ENCODE results near the gene CLEC4M. TPM values are rescaled to one million over a fixed set of nuclear protein-coding genes. Genes with fewer than 3 reads are reported as not detected.

Gene CLEC4M
- total and polyA plus RNA-seq, 2 of the 8 experiments (the other 6 are each of a cell fraction or from before 2014, with no cell fraction given), result not detected

GRCh38 chr19:7732045-7732444 is 31.0 kb upstream of the CLEC4M start, which contains the start of gene CLEC4G:
CLEC4G (minus strand) TSS chr19:7732110; CDS start chr19:7732102, 8 bp downstream.
- Histone ChIP-seq H3K27me3 (replicated peaks in 1 of 4; ENCODE audit: control insufficient read depth in 3 of 4, extremely low read depth in 1 of 4, insufficient read depth in 3 of 4, low read length in 3 of 4) (peaks cover 27 to 45% (median 44%) of the 10 kb centered on the region in 4 experiments), H3K4me1 (replicated peaks in 1 of 4; ENCODE audit: control insufficient read depth in 3 of 4, insufficient read depth in 4 of 4, low read length in 3 of 4) (peaks cover 0 to 15% (median 9%) of the 10 kb centered on the region in 4 experiments; a peak in 6 of 7 replicates), H4K8ac (ENCODE audit: extremely low read depth, insufficient read depth, low read length) (peak within 1 kb of the TSS; percentile 44), H3K4me3 (ENCODE audit: extremely low read depth in 1 of 4, insufficient read depth in 2 of 4, low read depth in 3 of 4, low read length in 4 of 4) (peak within 1 kb of the TSS in 1 of 4 experiments; percentile 63; a peak in 2 of 8 replicates), H3K23ac (ENCODE audit: insufficient read length) (no peak within 1 kb of the TSS), H2BK15ac (ENCODE audit: low read length) (no peak within 1 kb of the TSS), H2BK20ac (ENCODE audit: low read length) (no peak within 1 kb of the TSS), H3K9ac (replicated peaks in 1 of 4; ENCODE audit: extremely low read depth in 1 of 4, low read depth in 3 of 4, low read length in 3 of 4) (no peak within 1 kb of the TSS; a peak in 1 of 7 replicates), H2AFZ (ENCODE audit: low read length) (no peak within 1 kb of the TSS), H3K79me1 (ENCODE audit: low read depth, low read length) (no peaks in the 10 kb centered on the region), H4K5ac (ENCODE audit: insufficient read length, low read depth, low read length) (no peak within 1 kb of the TSS), H3K27ac (ENCODE audit: low read depth, low read length) (no peak within 1 kb of the TSS), H3K56ac (replicated peaks; ENCODE audit: insufficient read length, low read depth, low read length) (no peak within 1 kb of the TSS), H2BK120ac (replicated peaks; ENCODE audit: low read depth, low read length) (no peak within 1 kb of the TSS), H3K9me3 (ENCODE audit: insufficient read depth in 2 of 2, low read depth in 1 of 2, low read length in 1 of 2) (no peaks in the 10 kb centered on the region), H3K23me2 (ENCODE audit: low read depth, low read length) (peaks cover 8% of the 10 kb centered on the region; the same call in 1 of the 2 replicates), H4K20me1 (replicated peaks in 1 of 2; ENCODE audit: control insufficient read depth in 1 of 2, insufficient read depth in 2 of 2, low read length in 2 of 2) (peaks cover 0 to 3% of the 10 kb centered on the region in 2 experiments), H3K4ac (replicated peaks; ENCODE audit: insufficient read length, low read depth, low read length) (no peak within 1 kb of the TSS), H2AK5ac (ENCODE audit: low read depth, low read length) (no peak within 1 kb of the TSS), H4K91ac (replicated peaks; ENCODE audit: insufficient read length, low read length) (no peak within 1 kb of the TSS), H2BK5ac (ENCODE audit: low read depth, low read length) (no peak within 1 kb of the TSS), H3K14ac (ENCODE audit: insufficient read length) (no peak within 1 kb of the TSS), H3K4me2 (ENCODE audit: insufficient read depth in 1 of 2, low read depth in 2 of 2, low read length in 2 of 2) (peak within 1 kb of the TSS; percentile 96 to 98; a peak in 2 of 4 replicates), H3K18ac (ENCODE audit: extremely low read depth, low read length) (no peak within 1 kb of the TSS), H3K36me3 (ENCODE audit: control insufficient read depth in 2 of 4, insufficient read depth in 4 of 4, low read length in 3 of 4) (no peaks in the 10 kb centered on the region), H3K79me2 (ENCODE audit: control insufficient read depth in 1 of 2, insufficient read depth in 2 of 2, low read length in 2 of 2) (no peaks in the 10 kb centered on the region), H2BK12ac (ENCODE audit: low read depth, low read length) (no peak within 1 kb of the TSS)
- ChIA-PET POLR2A (ENCODE audit: partially characterized antibody) (no interaction called here), CTCF (ENCODE audit: partially characterized antibody) (interaction anchor here (0.7 kb wide), 1 partner anchor 125 kb away, joined by 5 read pairs; no protein-coding TSS in a partner anchor)
- TF ChIP-seq SP4 (IDR thresholded peaks at IDR 0.05; ENCODE audit: low read length) (no peak), NANOG (IDR thresholded peaks at IDR 0.05; ENCODE audit: insufficient read depth, low read depth, low read length, poor library complexity, severe bottlenecking) (no peak), USF2 (IDR thresholded peaks at IDR 0.05; ENCODE audit: low read length) (no peak), SRF (IDR thresholded peaks at IDR 0.05; ENCODE audit: low read depth, low read length) (no peak), HDAC6 (IDR thresholded peaks at IDR 0.05; ENCODE audit: low read depth, low read length) (no peak)
- DNase-seq (ENCODE audit: low read depth in 1 of 2, low spot score in 2 of 2), result no peak
- no peak for FAIRE-seq
- 90% methylated on average over 9 of the region's 9 CpGs; no CpG with 5 or more reads in 1 of the 2 experiments for WGBS, 2 experiments (ENCODE audit: extremely low coverage in 1 of 2, insufficient coverage in 1 of 2, insufficient read length in 1 of 2, insufficient replicate concordance in 2 of 2, low coverage in 1 of 2, low lambda C conversion rate in 2 of 2, missing lambda C conversion rate in 1 of 2)

Measured in H1 (cell line).